Aorta (tissue), 5 donors: ENCODE data around the gene NCR2. TPM values are rescaled to one million over a fixed set of nuclear protein-coding genes. Genes with fewer than 3 reads are reported as not detected.

ENCODE experiments used
- ATAC-seq: fragments of 200-7000 bp; cut with Tn5 transposase; one replicate; pipeline ENCODE4 v1.9.1; 2022; ENCODE audit warnings: moderate library complexity; ENCODE audit not compliant: low FRiP score
- DNase-seq, 2 donors: peaks; one replicate each; pipeline ENCODE4 v3.0.0-alpha.2; 2020
- H3K27ac ChIP-seq, 2 donors: one replicate each; pipeline ENCODE4 v1.5.1; 2013; ENCODE audit warnings: low read length in 2 of 2, mild to moderate bottlenecking in 2 of 2, moderate library complexity in 2 of 2, control low read depth in 1 of 2, inconsistent platforms in 1 of 2, low read depth in 1 of 2
- H3K27me3 ChIP-seq, 2 donors: one replicate each; pipeline ENCODE4 v1.6.1; 2013; ENCODE audit warnings: control low read depth in 1 of 2, low read length in 1 of 2, mild to moderate bottlenecking in 1 of 2, moderate library complexity in 1 of 2; ENCODE audit not compliant: insufficient read depth in 2 of 2, control insufficient read depth in 1 of 2
- H3K36me3 ChIP-seq, 2 donors: one replicate each; pipeline ENCODE4 v1.6.1; 2013; ENCODE audit warnings: control low read depth in 1 of 2, low read length in 1 of 2, mild to moderate bottlenecking in 1 of 2; ENCODE audit not compliant: insufficient read depth in 2 of 2, control insufficient read depth in 1 of 2
- H3K4me1 ChIP-seq, 2 donors: one replicate each; pipeline ENCODE4 v1.6.1; 2013; ENCODE audit warnings: low read length in 2 of 2, control low read depth in 1 of 2, mild to moderate bottlenecking in 1 of 2, moderate library complexity in 1 of 2; ENCODE audit not compliant: insufficient read depth in 2 of 2, control insufficient read depth in 1 of 2
- H3K4me3 ChIP-seq, 2 donors: one replicate each; pipeline ENCODE4 v1.5.1; 2013; ENCODE audit warnings: low read length in 2 of 2, control low read depth in 1 of 2, mild to moderate bottlenecking in 1 of 2
- H3K9me3 ChIP-seq: one replicate; pipeline ENCODE4 v1.6.1; 2013; ENCODE audit warnings: mild to moderate bottlenecking, low read length; ENCODE audit not compliant: control insufficient read depth
- WGBS, 2 donors: extraction: QIAGEN DNeasy Blood & Tissue Kit; methylation state at CpG; one replicate each; pipeline ENCODE4 v1.1.7; 2013; 5-methylcytosine and 5-hydroxymethylcytosine counted together
- intact Hi-C, 2 donors: fragments of 100-400 bp; cut with DNase I; formaldehyde crosslinking; loops; one replicate each; pipeline versions ENCODE4 v1.14.2 to v1.15.0; 2022
- polyA plus RNA-seq, 2 donors: library from polyadenylated mRNA; stranded (reverse); fragments of 200-250 nt; gene quantifications; one replicate each; pipeline ENCODE4 v1.2.3, GENCODE V29; 2013
- total RNA-seq, 2 donors: library from RNA; stranded (reverse); fragmentation: NEBNext Ultra II Directional; extraction: Animal tissue kit (Norgen Biotek cat#: 25700); gene quantifications; one replicate each; pipeline ENCODE4 v1.2.1, GENCODE V29; 2021
- donor health status: healthy with polysubstance abuse.
- donor health status: Bipolar disorder and iron deficiency.
- donor health status: DM: no; HTN: no; CAD: no.
- donor health status: DM: no; HTN: no; CAD: no.
- donor health status: DM: yes; HTN: yes; CAD: no.

Gene NCR2
- total and polyA plus RNA-seq, 4 donors: not detected

GRCh38 chr6:41360314-41360685 is 24.9 kb downstream of the NCR2 start:
- Histone ChIP-seq H3K27me3 (no peaks in the 10 kb centered on the region), H3K4me1 (no peaks in the 10 kb centered on the region), H3K4me3 (no peak overlapping the region), H3K9me3 (peaks cover 6% of the 10 kb centered on the region), H3K27ac (no peak overlapping the region), H3K36me3 (no peaks in the 10 kb centered on the region)
- intact Hi-C loops: no loop called here
- ATAC-seq: no peak
- DNase-seq: no peak
- WGBS, 2 donors: 86 to 89% methylated on average over 2 of the region's 2 CpGs

DNA sequence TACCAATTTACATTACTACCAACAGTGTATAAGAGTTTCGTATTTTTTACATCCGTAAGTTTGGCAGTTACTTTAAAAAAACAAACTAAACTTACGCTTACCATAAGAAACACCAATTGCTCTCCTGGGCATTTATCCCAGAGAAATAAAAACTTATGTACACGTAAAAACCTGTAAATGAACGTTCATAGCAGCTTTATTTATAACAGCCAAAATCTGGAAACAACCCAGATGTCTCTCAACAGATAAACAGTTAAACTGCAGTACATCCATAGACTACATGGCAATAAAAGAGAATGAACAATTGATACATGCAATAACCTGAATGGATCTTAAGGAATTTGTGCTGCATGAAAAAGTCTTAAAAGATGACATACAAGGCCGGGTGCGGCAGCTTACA is 30.7 kb downstream of the NCR2 start:
- H3K36me3 ChIP-seq: no peaks in the 10 kb centered on the region
- H3K27ac ChIP-seq: no peak overlapping the region
- no peak for DNase-seq
- WGBS, 2 donors: 28 to 35% methylated on average over 7 of the region's 7 CpGs
- no peak overlapping the region for H3K4me3 ChIP-seq
- no peaks in the 10 kb centered on the region for H3K27me3 ChIP-seq
- no peaks in the 10 kb centered on the region for H3K9me3 ChIP-seq
- intact Hi-C loops: no loop called here
- no peak for ATAC-seq
- no peaks in the 10 kb centered on the region for H3K4me1 ChIP-seq

DNA sequence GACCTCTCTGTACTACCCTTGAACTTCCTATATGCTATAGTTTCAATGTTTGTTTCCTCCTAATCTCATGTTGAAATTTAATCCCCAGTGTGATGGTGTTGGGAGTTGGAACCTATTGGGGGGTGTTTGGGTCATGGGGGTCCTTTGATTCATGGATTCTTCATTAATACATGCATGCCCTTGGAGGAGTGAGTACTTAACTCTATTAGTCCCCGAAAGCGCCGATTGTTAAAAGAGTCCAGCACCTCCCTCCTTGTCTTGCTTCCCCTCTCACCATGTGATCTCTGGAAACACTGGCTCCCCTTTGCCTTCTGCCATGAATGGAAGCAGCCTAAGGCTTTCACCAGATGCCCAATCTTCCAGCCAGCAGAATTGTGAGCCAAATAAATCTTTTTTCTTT is 31.7 kb downstream of the NCR2 start:
- no peak overlapping the region for H3K27ac ChIP-seq
- no peaks in the 10 kb centered on the region for H3K36me3 ChIP-seq
- no peak for DNase-seq
- intact Hi-C loops: no loop called here
- H3K4me1 ChIP-seq: no peaks in the 10 kb centered on the region
- 80 to 85% methylated on average over 3 of the region's 3 CpGs for WGBS, 2 donors
- H3K27me3 ChIP-seq: no peaks in the 10 kb centered on the region
- ATAC-seq: no peak
- no peak overlapping the region for H3K4me3 ChIP-seq
- H3K9me3 ChIP-seq: no peaks in the 10 kb centered on the region

DNA sequence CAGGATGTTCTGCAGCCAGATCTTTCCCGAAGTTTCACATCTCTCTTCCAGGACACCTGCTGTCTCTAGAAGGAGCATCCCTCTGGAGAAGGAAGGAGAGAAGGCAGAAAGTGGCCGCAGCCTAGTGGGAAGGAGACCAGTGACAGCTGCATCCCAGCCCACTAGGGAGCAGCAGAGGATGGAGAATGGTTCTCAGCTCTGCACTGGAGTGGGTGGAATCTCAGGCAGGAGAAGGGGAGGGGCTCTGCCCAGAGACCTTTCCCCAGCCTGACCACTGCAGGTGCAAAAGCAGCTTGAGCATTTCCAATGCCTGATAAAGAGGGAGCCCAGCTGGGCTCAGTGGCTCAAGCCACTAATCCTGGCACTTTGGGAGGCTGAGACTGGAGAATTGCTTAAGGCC is 32.3 kb downstream of the NCR2 start:
- WGBS, 2 donors: 3 to 8% methylated on average over 2 of the region's 2 CpGs
- intact Hi-C loops: loop anchor here (1.0 to 2.0 kb wide), 3 partner anchors 223 to 315 kb away; no protein-coding TSS in a partner anchor
- DNase-seq: no peak

GRCh38 chr6:41370488-41371111 is 35.2 kb downstream of the NCR2 start:
- H3K9me3 ChIP-seq: no peaks in the 10 kb centered on the region
- peaks cover 0 to 2% of the 10 kb centered on the region in 2 donors for H3K27me3 ChIP-seq
- intact Hi-C loops: loop anchor here in 1 of 2 donors (5.0 kb wide), 1 partner anchor 222 kb away; no protein-coding TSS in a partner anchor
- no peak overlapping the region for H3K27ac ChIP-seq
- DNase-seq (no peak), ATAC-seq (no peak)
- no peak overlapping the region for H3K4me3 ChIP-seq
- no peaks in the 10 kb centered on the region for H3K36me3 ChIP-seq
- WGBS, 2 donors: 92% methylated on average over 6 of the region's 6 CpGs
- no peaks in the 10 kb centered on the region for H3K4me1 ChIP-seq

More for the DNA sequence above, 32.3 kb downstream of the NCR2 start:
- Histone ChIP-seq H3K27ac (no peak overlapping the region), H3K4me1 (no peaks in the 10 kb centered on the region), H3K9me3 (no peaks in the 10 kb centered on the region), H3K4me3 (no peak overlapping the region), H3K27me3 (no peaks in the 10 kb centered on the region), H3K36me3 (no peaks in the 10 kb centered on the region)
- peak; percentile 64 for ATAC-seq

- WGBS, 2 donors: 4% methylated on average over 39 of the region's 39 CpGs
- intact Hi-C loops: loop anchor here in 1 of 2 donors (5.0 kb wide), 1 partner anchor 221 kb away; no protein-coding TSS in a partner anchor
- DNase-seq (peak in 1 of 2 donors; percentile 58), ATAC-seq (peak; percentile 54)
- Histone ChIP-seq H3K4me1 (no peaks in the 10 kb centered on the region), H3K9me3 (no peaks in the 10 kb centered on the region), H3K27ac (no peak overlapping the region), H3K27me3 (peaks cover 0 to 2% of the 10 kb centered on the region in 2 donors), H3K4me3 (no peak overlapping the region), H3K36me3 (no peaks in the 10 kb centered on the region)
These were observed 36.1 kb downstream of the NCR2 start for GRCh38 chr6:41371461-41371991.

DNA sequence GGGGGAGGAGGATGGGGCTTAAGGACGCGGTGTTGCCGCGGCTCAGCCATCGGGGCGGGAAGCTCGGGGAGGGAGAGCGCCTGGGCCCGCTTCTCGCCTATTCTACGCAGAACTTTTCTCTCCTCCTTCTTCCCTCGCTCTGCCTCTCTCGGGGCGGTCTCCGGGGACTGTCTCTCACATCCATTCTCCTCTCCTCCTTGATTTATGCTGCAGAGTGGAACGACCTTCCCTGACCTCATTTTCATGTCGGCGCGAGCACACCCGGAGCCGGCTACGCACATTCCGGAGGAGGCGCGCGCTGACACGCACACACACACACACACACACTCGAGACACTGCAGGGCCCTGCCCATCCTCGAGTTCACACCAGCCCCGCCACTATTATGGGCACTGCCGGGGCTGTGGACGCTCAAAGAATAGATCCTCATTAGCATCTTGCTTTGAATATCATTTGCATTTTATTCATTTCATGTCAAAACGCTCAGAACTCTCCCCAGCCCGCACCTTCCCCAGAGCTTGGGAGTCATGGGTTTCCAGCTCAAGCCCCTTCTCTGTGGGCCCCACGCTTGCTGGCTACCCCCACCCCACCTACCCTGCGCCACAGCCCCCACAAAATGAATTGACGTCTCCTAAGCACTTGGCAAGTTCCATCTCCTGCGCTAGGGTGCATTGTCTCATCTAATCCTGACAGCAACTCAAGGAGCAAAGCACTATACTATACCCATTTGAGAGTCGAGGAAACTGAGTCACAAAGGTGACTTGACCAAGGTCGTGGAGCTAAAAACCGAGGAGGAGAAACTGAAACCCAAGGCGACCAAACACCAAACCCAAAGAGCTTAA is 36.8 kb downstream of the NCR2 start:
- intact Hi-C loops: loop anchor here in 1 of 2 donors (5.0 kb wide), 1 partner anchor 220 kb away; no protein-coding TSS in a partner anchor
- no peaks in the 10 kb centered on the region for H3K9me3 ChIP-seq
- peak overlapping the region in 1 of 2 donors; percentile 19 for H3K4me3 ChIP-seq
- no peak for DNase-seq
- H3K27me3 ChIP-seq: peaks cover 0 to 2% of the 10 kb centered on the region in 2 donors
- 3% methylated on average over 37 to 42 of the region's 42 CpGs for WGBS, 2 donors
- H3K27ac ChIP-seq: no peak overlapping the region
- H3K4me1 ChIP-seq: no peaks in the 10 kb centered on the region
- H3K36me3 ChIP-seq: no peaks in the 10 kb centered on the region
- ATAC-seq: no peak

- DNase-seq (no peak), ATAC-seq (no peak)
- Histone ChIP-seq H3K9me3 (no peaks in the 10 kb centered on the region), H3K4me3 (peak overlapping the region in 1 of 2 donors; percentile 11), H3K27ac (no peak overlapping the region), H3K27me3 (peaks cover 0 to 2% of the 10 kb centered on the region in 2 donors), H3K4me1 (no peaks in the 10 kb centered on the region), H3K36me3 (no peaks in the 10 kb centered on the region)
- 1 to 3% methylated on average over 45 to 81 of the region's 81 CpGs for WGBS, 2 donors
- intact Hi-C loops: loop anchor here in 1 of 2 donors (5.0 kb wide), 1 partner anchor 219 kb away; no protein-coding TSS in a partner anchor
These were observed 37.6 kb downstream of the NCR2 start for GRCh38 chr6:41372832-41373626.
